H9 (cell line): ENCODE results near the gene C8G. TPM values are rescaled to one million over a fixed set of nuclear protein-coding genes. Genes with fewer than 3 reads are reported as not detected.

Source experiments
- DNase-seq: peaks from one replicate; pipeline ENCODE4 v3.0.0-alpha.2; 2017
- H2AFZ ChIP-seq: one replicate; pipeline ENCODE4 v1.6.1; 2013; ENCODE audit warnings: mild to moderate bottlenecking, low read length, control low read depth, moderate library complexity
- H2AK5ac ChIP-seq: 2 replicates; pipeline ENCODE4 v1.6.1; 2013; ENCODE audit warnings: low read length, control low read depth, mixed read lengths; ENCODE audit not compliant: insufficient read length
- H2BK120ac ChIP-seq: one replicate; pipeline ENCODE4 v1.6.1; 2013; ENCODE audit warnings: low read depth, mild to moderate bottlenecking, low read length, control low read depth, inconsistent platforms; ENCODE audit not compliant: poor library complexity, severe bottlenecking
- H2BK12ac ChIP-seq: 2 replicates; pipeline ENCODE4 v1.6.1; 2013; ENCODE audit warnings: low read length, control low read depth, mixed read lengths, low read depth; ENCODE audit not compliant: insufficient read length
- H2BK15ac ChIP-seq: 2 replicates; pipeline ENCODE4 v1.6.1; 2013; ENCODE audit warnings: low read depth, low read length, control low read depth
- H2BK20ac ChIP-seq: one replicate; pipeline ENCODE4 v1.6.1; 2013; ENCODE audit warnings: low read depth, mild to moderate bottlenecking, low read length, control low read depth, inconsistent platforms; ENCODE audit not compliant: poor library complexity, severe bottlenecking
- H2BK5ac ChIP-seq: 2 replicates; pipeline ENCODE4 v1.6.1; 2013; ENCODE audit warnings: low read length, control low read depth, mixed read lengths; ENCODE audit not compliant: insufficient read length
- H3K14ac ChIP-seq: 2 replicates; pipeline ENCODE4 v1.6.1; 2013; ENCODE audit warnings: low read length, control low read depth; ENCODE audit not compliant: insufficient read depth
- H3K18ac ChIP-seq: 2 replicates; pipeline ENCODE4 v1.6.1; 2013; ENCODE audit warnings: low read depth, mild to moderate bottlenecking, mixed read lengths, low read length, control low read depth; ENCODE audit not compliant: insufficient read length
- H3K23ac ChIP-seq: 2 replicates; pipeline ENCODE4 v1.6.1; 2013; ENCODE audit warnings: low read length, control low read depth, mixed read lengths, low read depth; ENCODE audit not compliant: insufficient read length
- H3K23me2 ChIP-seq: 2 replicates; pipeline ENCODE4 v1.6.1; 2013; ENCODE audit warnings: low read depth, mild to moderate bottlenecking, mixed read lengths, low read length, control low read depth; ENCODE audit not compliant: insufficient read length, poor library complexity, severe bottlenecking
- H3K27ac ChIP-seq: 2 replicates; pipeline ENCODE4 v1.5.1; 2013; ENCODE audit warnings: low read length, control low read depth, mixed read lengths, low read depth; ENCODE audit not compliant: insufficient read length
- H3K27me3 ChIP-seq: 2 replicates; pipeline ENCODE4 v1.6.1; 2013; ENCODE audit warnings: low read length, control low read depth, inconsistent platforms; ENCODE audit not compliant: insufficient read depth
- H3K4ac ChIP-seq: 2 replicates; pipeline ENCODE4 v1.6.1; 2013; ENCODE audit warnings: low read depth, mild to moderate bottlenecking, control low read depth, inconsistent platforms, low read length, moderate library complexity
- H3K4me1 ChIP-seq: 2 replicates; pipeline ENCODE4 v1.6.1; 2013; ENCODE audit warnings: low read length, control low read depth, inconsistent platforms; ENCODE audit not compliant: insufficient read depth
- H3K4me2 ChIP-seq: 2 replicates; pipeline ENCODE4 v1.6.1; 2013; ENCODE audit warnings: low read length, control low read depth, mixed read lengths; ENCODE audit not compliant: insufficient read length, insufficient read depth
- H3K56ac ChIP-seq: 2 replicates; pipeline ENCODE4 v1.6.1; 2013; ENCODE audit warnings: low read depth, mild to moderate bottlenecking, mixed read lengths, low read length, control low read depth; ENCODE audit not compliant: insufficient read length
- H3K79me1 ChIP-seq: 2 replicates; pipeline ENCODE4 v1.6.1; 2013; ENCODE audit warnings: low read depth, mild to moderate bottlenecking, moderate library complexity, low read length, control low read depth, inconsistent platforms; ENCODE audit not compliant: insufficient read depth, poor library complexity, severe bottlenecking
- H3K79me2 ChIP-seq: 2 replicates; pipeline ENCODE4 v1.6.1; 2013; ENCODE audit warnings: low read length, control low read depth, inconsistent platforms; ENCODE audit not compliant: insufficient read depth
- H3K9ac ChIP-seq: 2 replicates; pipeline ENCODE4 v1.6.1; 2013; ENCODE audit warnings: low read length, control low read depth, mixed read lengths; ENCODE audit not compliant: insufficient read length; ENCODE audit errors: extremely low read depth
- H3K9me3 ChIP-seq: one replicate; pipeline ENCODE4 v1.6.1; 2013; ENCODE audit warnings: low read depth, low read length, inconsistent platforms; ENCODE audit not compliant: control insufficient read depth
- H3T11ph ChIP-seq: one replicate; pipeline ENCODE4 v1.6.1; 2013; ENCODE audit warnings: mild to moderate bottlenecking, low read length, control low read depth, inconsistent platforms
- H4K20me1 ChIP-seq: one replicate; pipeline ENCODE4 v1.6.1; 2013; ENCODE audit not compliant: control insufficient read depth, insufficient read length, insufficient read depth
- H4K5ac ChIP-seq: 2 replicates; pipeline ENCODE4 v1.6.1; 2013; ENCODE audit warnings: low read depth, mild to moderate bottlenecking, mixed read lengths, low read length, control low read depth; ENCODE audit not compliant: insufficient read length
- H4K8ac ChIP-seq: replicated peaks from 2 replicates; pipeline ENCODE4 v1.6.1; 2013; ENCODE audit warnings: low read length, control low read depth, mixed read lengths, low read depth; ENCODE audit not compliant: insufficient read length
- H4K91ac ChIP-seq: 2 replicates; pipeline ENCODE4 v1.6.1; 2013; ENCODE audit warnings: low read depth, mild to moderate bottlenecking, moderate library complexity, mixed read lengths, low read length, control low read depth; ENCODE audit not compliant: insufficient read length
- H3K27ac Mint-ChIP-seq, 3 experiments: 2 replicates in 2 of 3; 3 replicates in 1 of 3; pipeline ENCODE4 v1.8.0; 2020 to 2021; ENCODE audit warnings: mixed read lengths in 3 of 3, mild to moderate bottlenecking in 1 of 3, moderate library complexity in 1 of 3
- H3K27me3 Mint-ChIP-seq: 2 replicates; pipeline ENCODE4 v1.8.0; 2021; ENCODE audit warnings: low read depth, mild to moderate bottlenecking, moderate library complexity, mixed read lengths
- H3K36me3 Mint-ChIP-seq, 3 experiments: 2 replicates in 2 of 3; 3 replicates in 1 of 3; pipeline ENCODE4 v1.8.0; 2020 to 2021; ENCODE audit warnings: low read depth in 3 of 3, mixed read lengths in 3 of 3; ENCODE audit not compliant: insufficient read depth in 1 of 3
- H3K4me1 Mint-ChIP-seq, 2 experiments: 2 replicates each; pipeline ENCODE4 v1.8.0; 2020; ENCODE audit warnings: mixed read lengths in 2 of 2
- H3K4me3 Mint-ChIP-seq, 2 experiments: 2 replicates in 1 of 2; 3 replicates in 1 of 2; pipeline ENCODE4 v1.8.0; 2020 to 2021; ENCODE audit warnings: mild to moderate bottlenecking in 2 of 2, mixed read lengths in 2 of 2, moderate library complexity in 1 of 2
- H3K9me3 Mint-ChIP-seq, 2 experiments: 2 replicates in 1 of 2; 3 replicates in 1 of 2; pipeline ENCODE4 v1.8.0; 2020; ENCODE audit warnings: mild to moderate bottlenecking in 2 of 2, mixed read lengths in 2 of 2, moderate library complexity in 1 of 2
- CTCF ChIP-seq: fragments of 200-600 bp; sonication (generic); conservative IDR thresholded peaks from 3 replicates; pipeline ENCODE4 v1.8.0; 2021; ENCODE audit warnings: antibody characterized with exemption, mild to moderate bottlenecking
- WGBS: extraction: QIAGEN DNeasy Blood & Tissue Kit; methylation state at CpG from one replicate; pipeline ENCODE4 v1.1.7; 2013; ENCODE audit warnings: missing lambda C conversion rate, low lambda C conversion rate, mixed read lengths; ENCODE audit not compliant: insufficient read length; ENCODE audit errors: extremely low coverage; 5-methylcytosine and 5-hydroxymethylcytosine counted together
- total RNA-seq: library from RNA; stranded (reverse); gene quantifications from 2 replicates; pipeline ENCODE4 v1.2.1, GENCODE V29; 2021

The C8G gene
- total RNA-seq, 1 experiment from 2014 or later, result 0.96 TPM

- no peak for TF ChIP-seq CTCF
- Mint-ChIP-seq H3K9me3 (no peaks in the 10 kb centered on the region), H3K4me1 (peaks cover 7 to 12% of the 10 kb centered on the region in 2 experiments), H3K27ac (no peak overlapping the region), H3K4me3 (no peak overlapping the region), H3K36me3 (no peaks in the 10 kb centered on the region), H3K27me3 (peaks cover 16% of the 10 kb centered on the region)
- no peaks in the 10 kb centered on the region for H3K79me2 ChIP-seq
- no peak overlapping the region for H3K18ac ChIP-seq
- no peaks in the 10 kb centered on the region for H4K20me1 ChIP-seq
- H2BK15ac ChIP-seq, result no peak overlapping the region
- no peak overlapping the region for H3K4ac ChIP-seq
- H4K91ac ChIP-seq, result no peak overlapping the region
- no peak overlapping the region for H2BK120ac ChIP-seq
- H3K27ac ChIP-seq, result no peak overlapping the region
- WGBS, result no CpG with 5 or more reads among the region's 17 CpGs
- no peaks in the 10 kb centered on the region for H3K79me1 ChIP-seq
- H3T11ph ChIP-seq, result no peak overlapping the region
- H3K4me2 ChIP-seq, result no peak overlapping the region
- no peak overlapping the region for H3K14ac ChIP-seq
- no peak overlapping the region for H4K8ac ChIP-seq
- H3K9me3 ChIP-seq, result no peaks in the 10 kb centered on the region
- no peak overlapping the region for H3K56ac ChIP-seq
- H2BK5ac ChIP-seq, result no peak overlapping the region
- no peaks in the 10 kb centered on the region for H3K27me3 ChIP-seq
- no peak overlapping the region for H2AFZ ChIP-seq
- no peaks in the 10 kb centered on the region for H3K23me2 ChIP-seq
- peaks cover 2% of the 10 kb centered on the region; the same call in 1 of the 2 replicates for H3K4me1 ChIP-seq
- no peak overlapping the region for H3K9ac ChIP-seq
- no peak overlapping the region for H2BK12ac ChIP-seq
- DNase-seq, result no peak
- H4K5ac ChIP-seq, result no peak overlapping the region
- H2BK20ac ChIP-seq, result no peak overlapping the region
- H2AK5ac ChIP-seq, result no peak overlapping the region
- H3K23ac ChIP-seq, result no peak overlapping the region
Measured at GRCh38 chr9:136968333-136969127, 23.5 kb downstream of the C8G start.
